ENCODE measurements around the gene HAVCR2. TPM values are rescaled to one million over a fixed set of nuclear protein-coding genes. Genes with fewer than 3 reads are reported as not detected.

The HAVCR2 gene
- total RNA-seq, 4 donors from 2014 or later = 2.2 to 7.3 (median 3.5) TPM

- Histone ChIP-seq H3K27me3 (no peaks in the 10 kb centered on the region), H3K4me1 (no peaks in the 10 kb centered on the region), H3K36me3 (no peaks in the 10 kb centered on the region), H3K9me3 (no peaks in the 10 kb centered on the region), H3K27ac (no peak overlapping the region), H3K4me3 (replicated peaks in 1 of 3) (no peak overlapping the region)
- DNase-seq = no peak
- intact Hi-C loops (cut with DNase I) = no loop called here
- no peak for TF ChIP-seq POLR2A (IDR thresholded peaks at IDR 0.05)
- no peak for TF ChIP-seq CTCF (IDR thresholded peaks at IDR 0.05)
- 44 to 66% methylated on average over 2 of the region's 2 CpGs for WGBS, 2 donors
These were observed 41.8 kb downstream of the HAVCR2 start for GRCh38 chr5:157067005-157067404.

DNA sequence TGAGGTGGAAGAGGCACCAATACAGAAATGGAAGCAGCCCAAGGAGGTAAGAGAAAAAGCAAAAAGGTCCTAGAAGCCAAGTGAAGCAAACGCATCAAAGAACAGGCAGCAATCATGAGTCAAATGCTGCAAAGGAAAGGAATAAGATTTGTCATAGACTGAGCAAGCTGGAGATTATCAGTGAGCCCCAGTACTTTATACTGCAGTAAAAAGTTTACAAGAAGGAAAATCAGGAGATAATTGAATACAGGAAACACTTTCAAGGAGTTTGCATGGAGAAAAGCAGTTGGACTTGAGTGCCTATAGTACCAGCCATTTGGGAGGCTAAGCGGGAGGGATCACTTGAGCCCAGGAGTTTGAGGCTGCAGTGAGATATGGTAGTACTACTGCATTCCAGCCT lies 42.8 kb downstream of the HAVCR2 start:
- Histone ChIP-seq H3K4me3 (replicated peaks in 1 of 3) (no peak overlapping the region), H3K27ac (no peak overlapping the region), H3K36me3 (no peaks in the 10 kb centered on the region), H3K4me1 (no peaks in the 10 kb centered on the region), H3K27me3 (no peaks in the 10 kb centered on the region), H3K9me3 (no peaks in the 10 kb centered on the region)
- no peak for TF ChIP-seq POLR2A (IDR thresholded peaks at IDR 0.05)
- TF ChIP-seq CTCF (IDR thresholded peaks at IDR 0.05) = no peak
- intact Hi-C loops (cut with DNase I) = no loop called here
- WGBS, 2 donors = 81 to 83% methylated on average over 2 of the region's 2 CpGs
- DNase-seq = no peak

DNA sequence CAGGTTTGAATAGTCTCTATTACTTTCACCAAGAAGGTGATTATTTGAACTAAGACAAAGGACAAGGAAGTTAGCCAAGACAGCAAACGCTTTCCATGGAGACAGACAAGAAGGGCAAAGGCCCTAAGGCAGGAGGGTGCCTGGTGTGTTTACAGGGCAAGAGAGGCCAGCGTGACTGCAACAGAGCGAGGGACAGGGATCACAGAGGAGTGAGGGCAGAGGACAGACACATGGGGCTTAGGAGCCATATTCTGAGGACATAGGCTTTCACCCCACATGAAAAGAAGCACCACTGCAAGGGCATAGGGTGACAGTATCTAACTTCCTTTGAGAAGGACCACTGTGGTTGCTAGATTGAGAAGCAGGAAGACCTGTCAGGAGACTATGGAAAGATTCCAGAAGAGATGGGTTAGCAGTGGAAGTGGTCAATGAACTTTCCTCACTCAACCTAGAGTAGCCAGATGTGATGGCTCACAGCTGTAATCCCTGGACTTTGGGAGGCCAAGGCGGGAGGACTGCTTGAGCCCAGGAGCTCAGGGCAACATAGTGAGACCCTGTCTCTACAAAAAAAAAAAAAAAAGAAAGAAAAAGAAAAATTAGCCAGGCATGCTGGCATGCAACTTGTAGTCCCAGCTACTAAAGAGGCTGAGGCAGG lies 44.9 kb downstream of the HAVCR2 start:
- intact Hi-C loops (cut with DNase I) = no loop called here
- H3K27ac ChIP-seq = no peak overlapping the region
- H3K4me1 ChIP-seq = no peaks in the 10 kb centered on the region
- DNase-seq = no peak
- no peak for TF ChIP-seq POLR2A (IDR thresholded peaks at IDR 0.05)
- TF ChIP-seq CTCF (IDR thresholded peaks at IDR 0.05) = no peak
- H3K9me3 ChIP-seq = no peaks in the 10 kb centered on the region
- 87 to 89% methylated on average over 4 of the region's 4 CpGs for whole genome bisulfite sequencing, 2 donors
- H3K4me3 ChIP-seq (replicated peaks in 1 of 3) = no peak overlapping the region
- no peaks in the 10 kb centered on the region for H3K27me3 ChIP-seq
- H3K36me3 ChIP-seq = no peaks in the 10 kb centered on the region

DNA sequence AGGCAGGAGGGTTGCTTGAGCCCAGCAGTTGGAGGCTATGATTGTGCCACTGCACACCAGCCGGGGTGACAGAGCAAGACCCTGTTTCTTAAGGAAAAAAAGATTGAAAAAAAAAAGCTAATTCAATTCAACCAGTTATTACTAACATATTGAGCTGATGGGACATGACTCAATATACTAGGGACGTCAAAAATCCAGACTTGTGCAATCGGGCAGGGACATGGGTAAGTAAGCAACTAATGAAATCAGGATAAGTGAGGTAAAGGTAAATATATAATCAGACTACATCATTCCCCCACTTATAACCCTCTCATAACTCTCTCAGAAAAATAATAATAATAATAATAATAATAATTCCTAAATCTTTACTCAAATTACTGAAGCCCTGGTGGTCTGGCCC lies 49.0 kb downstream of the HAVCR2 start:
- H3K4me3 ChIP-seq (replicated peaks in 1 of 3) = no peak overlapping the region
- H3K36me3 ChIP-seq = no peaks in the 10 kb centered on the region
- H3K27ac ChIP-seq = no peak overlapping the region
- WGBS, 2 donors = 85 to 95% methylated on average over 3 of the region's 3 CpGs
- H3K4me1 ChIP-seq = no peaks in the 10 kb centered on the region
- no peaks in the 10 kb centered on the region for H3K9me3 ChIP-seq
- TF ChIP-seq POLR2A (IDR thresholded peaks at IDR 0.05) (no peak), CTCF (IDR thresholded peaks at IDR 0.05) (no peak)
- no peak for DNase-seq
- intact Hi-C loops (cut with DNase I) = no loop called here
- no peaks in the 10 kb centered on the region for H3K27me3 ChIP-seq

GRCh38 chr5:157059093-157059539 lies 49.7 kb downstream of the HAVCR2 start, which contains the start of gene HAVCR1:
Gene HAVCR1, minus strand, starts transcription at chr5:157059116. Its CDS starts 1,173 bp downstream, at chr5:157057943.
- H3K36me3 ChIP-seq = no peaks in the 10 kb centered on the region
- no peak for TF ChIP-seq POLR2A (IDR thresholded peaks at IDR 0.05)
- TF ChIP-seq CTCF (IDR thresholded peaks at IDR 0.05) = no peak
- H3K27me3 ChIP-seq = no peaks in the 10 kb centered on the region
- WGBS, 2 donors = 89 to 91% methylated on average over 9 of the region's 9 CpGs
- H3K4me3 ChIP-seq (replicated peaks in 1 of 3) = no peak within 1 kb of the TSS
- H3K27ac ChIP-seq = no peak within 1 kb of the TSS
- no peaks in the 10 kb centered on the region for H3K4me1 ChIP-seq
- intact Hi-C loops (cut with DNase I) = no loop called here
- no peaks in the 10 kb centered on the region for H3K9me3 ChIP-seq
- DNase-seq = no peak

Measured in thyroid gland (tissue), 4 donors.